HepG2 (cell line): Measurements from ENCODE around the gene AGRN. TPM values are rescaled to one million over a fixed set of nuclear protein-coding genes. Genes with fewer than 3 reads are reported as not detected.

Source experiments
- ATRX ChIP-seq: sonication (generic); formaldehyde crosslinking; IDR thresholded peaks from 2 replicates; pipeline ENCODE4 v1.4.0; 2020; ENCODE audit warnings: missing genetic modification reagents, borderline replicate concordance
- CENPX ChIP-seq: sonication (generic); formaldehyde crosslinking; IDR thresholded peaks from 2 replicates; pipeline ENCODE4 v1.9.0; 2021; ENCODE audit warnings: mild to moderate bottlenecking, missing genetic modification reagents, moderate library complexity
- DMAP1 ChIP-seq: IDR thresholded peaks from 2 replicates; pipeline ENCODE4 v1.6.1; 2016
- E2F2 ChIP-seq: sonication (generic); formaldehyde crosslinking; IDR thresholded peaks from 2 replicates; pipeline ENCODE4 v1.4.0; 2020; ENCODE audit warnings: missing genetic modification reagents, borderline replicate concordance
- MAF1 ChIP-seq: sonication (generic); formaldehyde crosslinking; IDR thresholded peaks from 2 replicates; pipeline ENCODE4 v1.5.0; 2020; ENCODE audit warnings: missing genetic modification reagents, borderline replicate concordance
- MAFG ChIP-seq: sonication (generic); formaldehyde crosslinking; IDR thresholded peaks from 2 replicates; pipeline ENCODE4 v1.5.1; 2020; ENCODE audit warnings: mild to moderate bottlenecking, missing genetic modification reagents
- MTA3 ChIP-seq: sonication (generic); formaldehyde crosslinking; IDR thresholded peaks from 2 replicates; pipeline ENCODE4 v1.4.0; 2020; ENCODE audit warnings: missing genetic modification reagents
- PAF1 ChIP-seq: IDR thresholded peaks from 2 replicates; pipeline ENCODE4 v1.6.1; 2016; ENCODE audit warnings: missing genetic modification reagents, missing compliant biosample characterization
- RARA ChIP-seq: IDR thresholded peaks from 2 replicates; pipeline ENCODE4 v1.6.1; 2016; ENCODE audit warnings: missing genetic modification reagents, missing compliant biosample characterization
- RNF2 ChIP-seq: fragments of 450-650 bp; conservative IDR thresholded peaks from 2 replicates; pipeline ENCODE4 v1.6.1; 2016; ENCODE audit warnings: low read depth
- SCMH1 ChIP-seq: sonication (generic); formaldehyde crosslinking; IDR thresholded peaks from 2 replicates; pipeline ENCODE4 v1.9.0; 2021; ENCODE audit warnings: missing genetic modification reagents, mild to moderate bottlenecking, borderline replicate concordance
- SOX13 ChIP-seq, 3 experiments: fragments of 450-650 bp in 1 of 3; sonication (generic) in 1 of 3; formaldehyde crosslinking in 1 of 3; IDR thresholded peaks in 2 of 3; conservative IDR thresholded peaks in 1 of 3; 2 replicates each; pipeline versions ENCODE4 v1.5.0 to v1.6.1; 2016 to 2020; ENCODE audit warnings: antibody characterized with exemption in 1 of 3, mild to moderate bottlenecking in 1 of 3, missing compliant biosample characterization in 1 of 3, missing genetic modification reagents in 1 of 3, moderate library complexity in 1 of 3
- SP2 ChIP-seq: sonication (generic); formaldehyde crosslinking; IDR thresholded peaks from 2 replicates; pipeline ENCODE4 v1.5.1; 2020; ENCODE audit warnings: mild to moderate bottlenecking, missing genetic modification reagents
- STAG1 ChIP-seq: sonication (generic); formaldehyde crosslinking; IDR thresholded peaks from 2 replicates; pipeline ENCODE4 v1.4.0; 2020; ENCODE audit warnings: missing genetic modification reagents
- SYNCRIP ChIP-seq: fragments of 200-400 bp; formaldehyde crosslinking; IDR thresholded peaks from 2 replicates; pipeline ENCODE4 v1.6.1; 2018; ENCODE audit warnings: mild to moderate bottlenecking, low read depth, low read length; ENCODE audit not compliant: insufficient read depth
- U2AF2 ChIP-seq: fragments of 200-400 bp; formaldehyde crosslinking; IDR thresholded peaks from 2 replicates; pipeline ENCODE4 v1.6.1; 2017; ENCODE audit warnings: low read depth, mild to moderate bottlenecking, low read length
- ZBTB25 ChIP-seq: IDR thresholded peaks from 2 replicates; pipeline ENCODE4 v1.6.1; 2018; ENCODE audit warnings: missing genetic modification reagents
- ZMAT3 ChIP-seq: sonication (generic); formaldehyde crosslinking; conservative IDR thresholded peaks from 2 replicates; pipeline ENCODE4 v1.7.0; 2021; ENCODE audit warnings: missing genetic modification reagents
- ZNF569 ChIP-seq: sonication (generic); formaldehyde crosslinking; IDR thresholded peaks from 2 replicates; pipeline ENCODE4 v1.5.0; 2020; ENCODE audit warnings: mild to moderate bottlenecking, missing genetic modification reagents, moderate library complexity, borderline replicate concordance
- polyA plus RNA-seq, 8 experiments: library from polyadenylated mRNA; depleted of rRNA in 3 of 8; stranded (reverse) in 7 of 8; unstranded in 1 of 8; fragments of >200 nt; fragmentation: Illumina TruSeq in 4 of 8; extraction: Trizol in 4 of 8; gene quantifications; 2 replicates each; pipeline versions ENCODE4 v1.2.1 to v1.2.3, GENCODE V29; 2011 to 2016; ENCODE audit warnings: low read depth in 4 of 8, missing spikeins in 1 of 8, mixed read lengths in 1 of 8; ENCODE audit not compliant: insufficient read depth in 1 of 8
- total RNA-seq, 5 experiments: library from RNA; depleted of rRNA; stranded (reverse); fragments of >200 nt; fragmentation: Illumina TruSeq; extraction: Trizol; gene quantifications; 2 replicates each; pipeline ENCODE4 v1.2.3, GENCODE V29; 2016; ENCODE audit warnings: low read depth in 1 of 5
- TF ChIP-seq, protein P1 (sequence below): sonication (generic); formaldehyde crosslinking; IDR thresholded peaks from 2 replicates; pipeline ENCODE4 v1.5.0; 2020; ENCODE audit warnings: missing genetic modification reagents, mild to moderate bottlenecking, borderline replicate concordance
- TF ChIP-seq, protein P2 (sequence below): sonication (generic); formaldehyde crosslinking; IDR thresholded peaks from 2 replicates; pipeline ENCODE4 v1.9.0; 2021; ENCODE audit warnings: mild to moderate bottlenecking, missing genetic modification reagents

AGRN gene
- total and polyA plus RNA-seq, 2 of the 13 experiments (the other 11 are each of a cell fraction or from before 2014, with no cell fraction given): 29.8 to 65.2 TPM

DNA sequence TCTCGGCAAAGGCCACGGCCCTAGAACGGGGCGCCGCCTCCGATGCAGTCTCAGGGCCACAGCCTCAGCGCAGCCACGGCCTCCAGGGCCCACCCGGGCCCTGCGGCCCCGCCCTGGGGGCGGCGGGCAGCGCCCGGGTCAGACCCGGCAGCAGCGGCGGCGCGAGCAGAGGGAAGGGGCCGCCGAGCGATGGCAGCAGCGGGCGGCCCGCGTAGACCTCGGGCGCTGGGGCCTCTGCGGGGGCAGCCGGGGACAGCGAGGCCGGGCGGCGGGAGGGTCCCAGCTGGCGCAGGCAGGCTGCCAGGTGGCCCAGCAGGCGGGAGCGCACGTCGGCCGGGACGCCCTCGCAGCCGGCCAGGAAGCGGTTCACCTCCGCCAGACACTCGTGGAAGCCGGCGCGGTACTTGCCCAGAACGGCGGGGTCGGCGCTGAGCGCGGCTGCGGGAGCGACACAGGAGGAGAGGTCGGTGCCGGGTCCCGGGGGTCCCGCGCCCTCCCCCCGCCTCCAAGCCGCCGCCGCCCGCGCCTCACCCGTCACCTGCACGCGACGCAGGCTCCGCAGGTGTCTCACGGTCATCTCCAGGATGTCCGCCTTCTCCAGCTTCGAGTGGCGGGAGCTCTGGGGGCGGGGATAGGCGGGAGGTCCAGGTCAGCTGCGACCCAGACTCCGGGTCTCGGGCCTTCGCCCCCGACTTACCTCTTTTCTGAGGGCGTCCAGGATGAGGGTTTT, 20.8 kb upstream of the AGRN start (continued):
- TF ChIP-seq E2F2 (CRISPR knock-in tag) (no peak), SOX13 (IDR thresholded peaks at IDR 0.05) (no peak), SOX13 (CRISPR knock-in tag; conservative IDR thresholded peaks at IDR 0.05 in 1 of 2, IDR thresholded peaks at IDR 0.05 in 1 of 2) (no peak), ZNF569 (no peak), SYNCRIP (no peak), MAF1 (CRISPR knock-in tag) (no peak), RARA (no peak), SCMH1 (no peak), MAFG (CRISPR knock-in tag) (0 out of 2 replicates have a peak, but pooled peaks have one; percentile 19), MTA3 (no peak), DMAP1 (CRISPR knock-in tag) (no peak), ATRX (CRISPR knock-in tag) (no peak), PAF1 (CRISPR knock-in tag) (no peak), U2AF2 (no peak), ZMAT3 (CRISPR knock-in tag) (no peak), SP2 (no peak), CENPX (CRISPR knock-in tag) (no peak), STAG1 (no peak), RNF2 (peak; percentile 57; the same call in 1 of the 2 replicates), ZBTB25 (no peak)
- TF ChIP-seq, protein P1, sequence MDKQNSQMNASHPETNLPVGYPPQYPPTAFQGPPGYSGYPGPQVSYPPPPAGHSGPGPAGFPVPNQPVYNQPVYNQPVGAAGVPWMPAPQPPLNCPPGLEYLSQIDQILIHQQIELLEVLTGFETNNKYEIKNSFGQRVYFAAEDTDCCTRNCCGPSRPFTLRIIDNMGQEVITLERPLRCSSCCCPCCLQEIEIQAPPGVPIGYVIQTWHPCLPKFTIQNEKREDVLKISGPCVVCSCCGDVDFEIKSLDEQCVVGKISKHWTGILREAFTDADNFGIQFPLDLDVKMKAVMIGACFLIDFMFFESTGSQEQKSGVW (CRISPR knock-in tag): no peak
- TF ChIP-seq, protein P2, sequence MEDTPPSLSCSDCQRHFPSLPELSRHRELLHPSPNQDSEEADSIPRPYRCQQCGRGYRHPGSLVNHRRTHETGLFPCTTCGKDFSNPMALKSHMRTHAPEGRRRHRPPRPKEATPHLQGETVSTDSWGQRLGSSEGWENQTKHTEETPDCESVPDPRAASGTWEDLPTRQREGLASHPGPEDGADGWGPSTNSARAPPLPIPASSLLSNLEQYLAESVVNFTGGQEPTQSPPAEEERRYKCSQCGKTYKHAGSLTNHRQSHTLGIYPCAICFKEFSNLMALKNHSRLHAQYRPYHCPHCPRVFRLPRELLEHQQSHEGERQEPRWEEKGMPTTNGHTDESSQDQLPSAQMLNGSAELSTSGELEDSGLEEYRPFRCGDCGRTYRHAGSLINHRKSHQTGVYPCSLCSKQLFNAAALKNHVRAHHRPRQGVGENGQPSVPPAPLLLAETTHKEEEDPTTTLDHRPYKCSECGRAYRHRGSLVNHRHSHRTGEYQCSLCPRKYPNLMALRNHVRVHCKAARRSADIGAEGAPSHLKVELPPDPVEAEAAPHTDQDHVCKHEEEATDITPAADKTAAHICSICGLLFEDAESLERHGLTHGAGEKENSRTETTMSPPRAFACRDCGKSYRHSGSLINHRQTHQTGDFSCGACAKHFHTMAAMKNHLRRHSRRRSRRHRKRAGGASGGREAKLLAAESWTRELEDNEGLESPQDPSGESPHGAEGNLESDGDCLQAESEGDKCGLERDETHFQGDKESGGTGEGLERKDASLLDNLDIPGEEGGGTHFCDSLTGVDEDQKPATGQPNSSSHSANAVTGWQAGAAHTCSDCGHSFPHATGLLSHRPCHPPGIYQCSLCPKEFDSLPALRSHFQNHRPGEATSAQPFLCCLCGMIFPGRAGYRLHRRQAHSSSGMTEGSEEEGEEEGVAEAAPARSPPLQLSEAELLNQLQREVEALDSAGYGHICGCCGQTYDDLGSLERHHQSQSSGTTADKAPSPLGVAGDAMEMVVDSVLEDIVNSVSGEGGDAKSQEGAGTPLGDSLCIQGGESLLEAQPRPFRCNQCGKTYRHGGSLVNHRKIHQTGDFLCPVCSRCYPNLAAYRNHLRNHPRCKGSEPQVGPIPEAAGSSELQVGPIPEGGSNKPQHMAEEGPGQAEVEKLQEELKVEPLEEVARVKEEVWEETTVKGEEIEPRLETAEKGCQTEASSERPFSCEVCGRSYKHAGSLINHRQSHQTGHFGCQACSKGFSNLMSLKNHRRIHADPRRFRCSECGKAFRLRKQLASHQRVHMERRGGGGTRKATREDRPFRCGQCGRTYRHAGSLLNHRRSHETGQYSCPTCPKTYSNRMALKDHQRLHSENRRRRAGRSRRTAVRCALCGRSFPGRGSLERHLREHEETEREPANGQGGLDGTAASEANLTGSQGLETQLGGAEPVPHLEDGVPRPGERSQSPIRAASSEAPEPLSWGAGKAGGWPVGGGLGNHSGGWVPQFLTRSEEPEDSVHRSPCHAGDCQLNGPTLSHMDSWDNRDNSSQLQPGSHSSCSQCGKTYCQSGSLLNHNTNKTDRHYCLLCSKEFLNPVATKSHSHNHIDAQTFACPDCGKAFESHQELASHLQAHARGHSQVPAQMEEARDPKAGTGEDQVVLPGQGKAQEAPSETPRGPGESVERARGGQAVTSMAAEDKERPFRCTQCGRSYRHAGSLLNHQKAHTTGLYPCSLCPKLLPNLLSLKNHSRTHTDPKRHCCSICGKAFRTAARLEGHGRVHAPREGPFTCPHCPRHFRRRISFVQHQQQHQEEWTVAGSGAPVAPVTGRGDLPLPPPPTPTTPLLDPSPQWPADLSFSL (CRISPR knock-in tag): no peak
